ENCODE measurements around the gene BLNK. TPM values are rescaled to one million over a fixed set of nuclear protein-coding genes. Genes with fewer than 3 reads are reported as not detected.

BLNK gene
- total RNA-seq, 4 donors from 2014 or later, result 0.27 to 2.4 (median 1.6) TPM

DNA sequence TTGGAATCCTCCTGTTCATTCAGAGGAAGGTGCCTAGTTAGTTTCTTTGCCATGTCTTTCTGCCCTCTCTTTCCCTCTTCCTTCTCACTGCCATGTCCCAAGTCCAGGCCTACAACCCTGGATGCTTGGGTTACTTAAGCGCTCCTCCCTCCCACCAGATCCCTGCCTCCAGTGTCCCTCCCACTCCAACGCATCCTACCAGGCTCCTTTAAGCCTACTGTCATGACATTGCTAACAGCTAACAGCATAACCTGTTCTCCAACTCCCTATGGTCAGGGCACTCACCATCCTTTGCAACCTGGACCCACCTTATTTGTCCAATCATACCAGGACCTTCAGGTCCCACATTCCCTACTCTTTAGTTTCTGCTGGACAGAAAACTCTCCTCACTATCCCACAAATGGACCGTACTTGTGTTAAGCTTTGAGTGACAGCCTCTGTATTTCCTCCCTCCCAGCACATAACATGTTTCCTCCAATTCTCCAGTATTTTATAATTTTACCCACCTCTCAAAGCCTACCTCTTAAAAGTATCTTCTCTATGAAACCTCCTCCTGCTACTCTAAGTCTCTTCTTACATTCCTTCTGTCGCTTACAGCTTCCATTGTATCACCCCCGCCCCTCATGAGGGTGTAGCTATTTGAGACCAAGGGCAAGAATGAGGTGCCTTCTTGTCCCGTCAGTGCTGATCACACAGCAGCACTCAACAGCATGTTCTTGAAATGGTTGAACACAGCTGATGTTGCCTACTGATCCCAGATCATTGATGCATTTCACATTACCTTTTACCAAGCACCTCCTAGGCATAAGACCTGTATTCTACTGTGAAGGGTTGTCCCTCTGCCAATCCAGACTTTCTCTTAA lies 1.7 kb downstream of the BLNK start:
- H3K4me1 ChIP-seq, result peaks cover 0 to 27% (median 4%) of the 10 kb centered on the region in 3 donors
- no peaks in the 10 kb centered on the region for H3K9me3 ChIP-seq
- no peak overlapping the region for H3K27ac ChIP-seq
- no peak for ATAC-seq
- no peak overlapping the region for H3K4me3 ChIP-seq
- H3K27me3 ChIP-seq, result no peaks in the 10 kb centered on the region
- H3K36me3 ChIP-seq, result no peaks in the 10 kb centered on the region
- TF ChIP-seq POLR2A (IDR thresholded peaks at IDR 0.05) (no peak), POLR2AphosphoS5 (IDR thresholded peaks at IDR 0.05) (no peak), EP300 (IDR thresholded peaks at IDR 0.05) (no peak)
- TF ChIP-seq, protein P1, sequence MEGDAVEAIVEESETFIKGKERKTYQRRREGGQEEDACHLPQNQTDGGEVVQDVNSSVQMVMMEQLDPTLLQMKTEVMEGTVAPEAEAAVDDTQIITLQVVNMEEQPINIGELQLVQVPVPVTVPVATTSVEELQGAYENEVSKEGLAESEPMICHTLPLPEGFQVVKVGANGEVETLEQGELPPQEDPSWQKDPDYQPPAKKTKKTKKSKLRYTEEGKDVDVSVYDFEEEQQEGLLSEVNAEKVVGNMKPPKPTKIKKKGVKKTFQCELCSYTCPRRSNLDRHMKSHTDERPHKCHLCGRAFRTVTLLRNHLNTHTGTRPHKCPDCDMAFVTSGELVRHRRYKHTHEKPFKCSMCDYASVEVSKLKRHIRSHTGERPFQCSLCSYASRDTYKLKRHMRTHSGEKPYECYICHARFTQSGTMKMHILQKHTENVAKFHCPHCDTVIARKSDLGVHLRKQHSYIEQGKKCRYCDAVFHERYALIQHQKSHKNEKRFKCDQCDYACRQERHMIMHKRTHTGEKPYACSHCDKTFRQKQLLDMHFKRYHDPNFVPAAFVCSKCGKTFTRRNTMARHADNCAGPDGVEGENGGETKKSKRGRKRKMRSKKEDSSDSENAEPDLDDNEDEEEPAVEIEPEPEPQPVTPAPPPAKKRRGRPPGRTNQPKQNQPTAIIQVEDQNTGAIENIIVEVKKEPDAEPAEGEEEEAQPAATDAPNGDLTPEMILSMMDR (IDR thresholded peaks at IDR 0.05), result no peak
- WGBS, 2 donors (ENCODE audit: low coverage in 1 of 2), result 87 to 92% methylated on average over 4 to 6 of the region's 6 CpGs

DNA sequence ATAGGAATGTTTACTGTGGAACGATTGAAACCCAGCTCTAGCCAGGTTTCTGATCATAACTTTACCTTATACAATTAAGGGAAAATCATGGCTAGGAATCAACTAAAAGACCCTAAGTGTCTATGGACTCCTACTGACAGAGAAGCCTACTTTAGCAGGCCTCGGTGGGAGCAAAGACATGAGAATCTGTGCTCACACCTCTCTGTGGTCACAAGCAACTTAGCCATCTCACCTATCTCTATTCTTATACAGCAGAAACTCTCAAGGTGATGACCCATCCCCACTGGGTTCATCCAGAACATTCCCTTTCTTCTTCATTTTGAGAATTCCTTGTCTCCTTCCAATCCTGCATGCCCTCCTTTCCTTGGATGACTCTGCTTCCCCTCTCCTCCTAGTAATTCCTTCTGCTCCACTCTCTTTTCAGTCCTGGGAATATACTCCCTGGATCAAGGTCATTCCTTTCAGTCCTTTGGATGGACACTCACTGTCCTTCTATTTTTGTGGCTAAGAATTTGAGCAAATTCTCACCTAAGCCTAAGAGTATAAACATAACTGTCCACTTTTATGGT lies 2.9 kb downstream of the BLNK start:
- H3K27ac ChIP-seq, result no peak overlapping the region
- no peaks in the 10 kb centered on the region for H3K36me3 ChIP-seq
- ATAC-seq, result no peak
- peaks cover 0 to 27% (median 4%) of the 10 kb centered on the region in 3 donors for H3K4me1 ChIP-seq
- WGBS, 2 donors (ENCODE audit: low coverage in 1 of 2), result 75 to 100% methylated on average over 2 of the region's 2 CpGs
- TF ChIP-seq POLR2A (IDR thresholded peaks at IDR 0.05) (no peak), POLR2AphosphoS5 (IDR thresholded peaks at IDR 0.05) (no peak), EP300 (IDR thresholded peaks at IDR 0.05) (no peak)
- TF ChIP-seq, protein P1 (IDR thresholded peaks at IDR 0.05), result no peak
- H3K27me3 ChIP-seq, result no peaks in the 10 kb centered on the region
- H3K9me3 ChIP-seq, result no peaks in the 10 kb centered on the region
- no peak overlapping the region for H3K4me3 ChIP-seq

- no peaks in the 10 kb centered on the region for H3K36me3 ChIP-seq
- no peaks in the 10 kb centered on the region for H3K9me3 ChIP-seq
- H3K27ac ChIP-seq, result no peak overlapping the region
- H3K4me3 ChIP-seq, result no peak overlapping the region
- peaks cover 0 to 16% (median 4%) of the 10 kb centered on the region in 3 donors for H3K4me1 ChIP-seq
- peaks cover 6% of the 10 kb centered on the region for H3K27me3 ChIP-seq
- ATAC-seq, result no peak
- TF ChIP-seq POLR2A (IDR thresholded peaks at IDR 0.05), result no peak
- TF ChIP-seq, protein P1 (IDR thresholded peaks at IDR 0.05), result no peak
- TF ChIP-seq EP300 (IDR thresholded peaks at IDR 0.05), result no peak
- no peak for TF ChIP-seq POLR2AphosphoS5 (IDR thresholded peaks at IDR 0.05)
- 65 to 96% methylated on average over 4 of the region's 4 CpGs for WGBS, 2 donors (ENCODE audit: low coverage in 1 of 2)
Observed at GRCh38 chr10:96267234-96267705, 4.1 kb downstream of the BLNK start.

- no peaks in the 10 kb centered on the region for H3K36me3 ChIP-seq
- WGBS, 2 donors (ENCODE audit: low coverage in 1 of 2), result 49 to 74% methylated on average over 2 to 6 of the region's 6 CpGs
Observed at GRCh38 chr10:96266118-96266770, 5.1 kb downstream of the BLNK start.

More at GRCh38 chr10:96266118-96266770, 5.1 kb downstream of the BLNK start:
- no peak overlapping the region for H3K27ac ChIP-seq
- no peak overlapping the region for H3K4me3 ChIP-seq
- peaks cover 6% of the 10 kb centered on the region for H3K27me3 ChIP-seq
- TF ChIP-seq POLR2AphosphoS5 (IDR thresholded peaks at IDR 0.05) (no peak), EP300 (IDR thresholded peaks at IDR 0.05) (no peak), POLR2A (IDR thresholded peaks at IDR 0.05) (no peak)
- TF ChIP-seq, protein P1 (IDR thresholded peaks at IDR 0.05), result no peak
- H3K4me1 ChIP-seq, result peaks cover 0 to 6% (median 4%) of the 10 kb centered on the region in 3 donors
- H3K9me3 ChIP-seq, result no peaks in the 10 kb centered on the region
- ATAC-seq, result no peak
